SK-N-MC (cell line): Measurements from ENCODE around the gene NOS1AP.

Source experiments
- EZH2 ChIP-seq: fragments of 200-600 bp; sonication (generic); IDR thresholded peaks from one replicate; pipeline ENCODE4 v1.6.1; 2017; ENCODE audit warnings: antibody characterized with exemption
- POLR2AphosphoS5 ChIP-seq: IDR thresholded peaks from 2 replicates; pipeline ENCODE4 v1.6.1; 2012; ENCODE audit warnings: mild to moderate bottlenecking, low read depth, low read length, borderline replicate concordance

DNA sequence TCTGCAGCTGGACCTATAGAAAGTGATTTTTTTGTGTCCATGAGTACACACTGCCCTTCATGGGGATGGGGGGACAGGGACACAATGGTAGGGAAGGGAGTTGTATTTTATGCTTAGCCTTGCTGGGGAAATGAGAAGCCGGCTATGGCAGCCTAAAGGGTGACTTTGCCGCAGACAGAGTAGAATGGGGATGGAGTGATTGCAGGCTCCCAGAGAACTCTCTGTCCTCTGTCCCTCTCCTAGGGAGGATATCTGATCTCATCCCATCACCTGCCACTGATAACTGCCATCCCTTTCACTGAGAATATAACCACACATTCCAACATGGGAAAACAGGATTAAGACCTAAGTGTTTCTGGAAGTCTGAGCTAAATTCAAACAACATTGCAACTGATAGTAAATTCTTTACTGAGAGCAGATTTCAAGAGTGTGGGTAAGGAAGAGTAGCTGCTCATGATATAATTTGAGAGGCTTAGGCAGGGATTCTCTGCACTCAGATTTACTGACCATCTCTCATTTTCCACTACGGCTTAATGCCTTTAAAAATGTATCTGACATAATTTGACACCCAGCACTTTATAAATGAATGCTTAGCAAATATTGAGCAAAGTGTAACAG, 328.6 kb downstream of the NOS1AP start:
- TF ChIP-seq EZH2 = no peak
- TF ChIP-seq POLR2AphosphoS5 = no peak
